Erythroblast (primary cell): ENCODE measurements around the gene SLC7A14.

Experiments used
- GATA1 ChIP-seq: IDR thresholded peaks from 2 replicates; pipeline ENCODE4 v1.6.1; 2011; ENCODE audit warnings: low read depth, mild to moderate bottlenecking, control low read depth, low read length, moderate library complexity
- POLR2A ChIP-seq: IDR thresholded peaks from 2 replicates; pipeline ENCODE4 v1.6.1; 2011; ENCODE audit warnings: mild to moderate bottlenecking, low read length

DNA sequence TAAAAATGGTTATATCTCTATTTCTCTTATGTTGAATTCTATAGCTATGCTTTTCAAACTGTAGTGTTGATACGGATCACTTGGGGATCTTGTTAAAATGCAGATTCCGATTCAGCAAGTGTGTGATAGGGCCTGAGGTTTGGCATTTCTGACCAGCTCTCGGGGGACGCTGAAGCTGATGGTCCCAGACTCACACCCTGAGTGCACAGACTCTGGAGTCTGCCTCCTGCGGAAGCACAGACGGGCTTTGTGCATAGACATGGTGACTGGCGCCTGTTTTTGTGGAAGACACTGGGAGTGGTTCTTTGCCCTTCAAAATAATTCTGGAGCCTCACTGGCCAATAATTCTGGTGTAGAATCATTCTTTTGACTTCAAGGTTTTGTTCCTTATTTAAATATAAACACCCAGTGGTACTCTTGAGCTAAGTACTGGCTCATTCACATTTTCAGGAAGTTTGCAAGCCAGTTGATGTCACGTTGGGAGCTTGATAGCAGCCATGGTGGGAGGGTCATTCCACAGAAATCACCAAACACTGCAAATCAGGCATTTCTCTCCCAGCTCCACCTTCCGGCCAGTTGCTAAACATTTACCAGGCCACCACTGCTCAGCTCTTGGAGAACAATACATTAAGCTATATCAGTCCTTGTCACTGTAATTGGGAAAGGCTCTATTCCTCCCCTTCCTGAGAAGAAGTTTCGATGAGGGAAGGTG, 148.0 kb downstream of the SLC7A14 start:
- TF ChIP-seq POLR2A (no peak), GATA1 (no peak)
